Esophagus squamous epithelium (tissue), 4 donors: ENCODE measurements around the gene LGI2.

Experiments used
- POLR2A ChIP-seq, 4 donors: fragments of 450-650 bp; IDR thresholded peaks; one replicate each; pipeline ENCODE4 v1.6.1; 2017; ENCODE audit warnings: antibody characterized with exemption in 4 of 4, mild to moderate bottlenecking in 4 of 4, moderate library complexity in 3 of 4
- TF ChIP-seq, protein P1 (sequence below), 6 experiments: fragments of 450-650 bp in 4 of 6; fragments of 200-600 bp in 2 of 6; sonication (generic) in 2 of 6; IDR thresholded peaks; one replicate each; pipeline ENCODE4 v1.5.1; 2016 to 2019; ENCODE audit warnings: antibody characterized with exemption in 6 of 6, mild to moderate bottlenecking in 4 of 6, moderate library complexity in 4 of 6

DNA sequence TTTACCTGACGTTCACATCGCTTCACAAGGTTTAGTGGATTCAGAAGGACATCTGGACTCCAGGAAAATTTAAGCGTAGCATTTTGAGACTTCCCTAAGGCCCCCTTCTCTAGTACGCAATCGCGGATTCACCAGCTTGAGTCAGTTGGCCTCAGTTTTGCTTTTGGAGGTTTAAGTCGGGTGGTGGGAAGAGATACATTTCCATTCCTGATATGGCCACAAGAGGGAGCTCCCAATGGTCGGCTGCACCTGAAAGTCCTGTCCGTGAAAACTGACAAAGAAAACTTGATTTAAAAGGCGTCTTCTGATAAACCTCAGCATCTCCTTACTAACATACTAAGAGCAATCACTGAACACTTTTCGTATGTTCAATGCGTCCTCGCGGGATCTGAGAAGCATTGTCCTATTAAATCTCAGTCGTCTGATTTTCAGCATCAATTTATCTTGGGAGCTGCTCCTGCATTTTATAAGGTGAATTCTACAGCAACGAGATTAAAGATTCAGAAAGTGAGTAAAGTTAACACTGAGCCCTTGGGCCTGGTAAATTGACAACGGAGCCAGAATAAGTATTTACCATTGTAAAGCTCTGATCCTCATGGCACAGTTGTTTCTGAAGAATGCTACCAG, 50.6 kb downstream of the LGI2 start:
- no peak for TF ChIP-seq POLR2A (IDR thresholded peaks at IDR 0.05)
- TF ChIP-seq, protein P1, sequence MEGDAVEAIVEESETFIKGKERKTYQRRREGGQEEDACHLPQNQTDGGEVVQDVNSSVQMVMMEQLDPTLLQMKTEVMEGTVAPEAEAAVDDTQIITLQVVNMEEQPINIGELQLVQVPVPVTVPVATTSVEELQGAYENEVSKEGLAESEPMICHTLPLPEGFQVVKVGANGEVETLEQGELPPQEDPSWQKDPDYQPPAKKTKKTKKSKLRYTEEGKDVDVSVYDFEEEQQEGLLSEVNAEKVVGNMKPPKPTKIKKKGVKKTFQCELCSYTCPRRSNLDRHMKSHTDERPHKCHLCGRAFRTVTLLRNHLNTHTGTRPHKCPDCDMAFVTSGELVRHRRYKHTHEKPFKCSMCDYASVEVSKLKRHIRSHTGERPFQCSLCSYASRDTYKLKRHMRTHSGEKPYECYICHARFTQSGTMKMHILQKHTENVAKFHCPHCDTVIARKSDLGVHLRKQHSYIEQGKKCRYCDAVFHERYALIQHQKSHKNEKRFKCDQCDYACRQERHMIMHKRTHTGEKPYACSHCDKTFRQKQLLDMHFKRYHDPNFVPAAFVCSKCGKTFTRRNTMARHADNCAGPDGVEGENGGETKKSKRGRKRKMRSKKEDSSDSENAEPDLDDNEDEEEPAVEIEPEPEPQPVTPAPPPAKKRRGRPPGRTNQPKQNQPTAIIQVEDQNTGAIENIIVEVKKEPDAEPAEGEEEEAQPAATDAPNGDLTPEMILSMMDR (IDR thresholded peaks at IDR 0.05) = peak; percentile 81 to 89 (median 84)
